Measurements from ENCODE around the gene CCKAR. TPM values are rescaled to one million over a fixed set of nuclear protein-coding genes. Genes with fewer than 3 reads are reported as not detected.

CCKAR gene
- total and polyA plus RNA-seq, 10 of the 15 experiments (the other 5 are each of a cell fraction or from before 2014, with no cell fraction given): not detected

- H3K9ac ChIP-seq (ENCODE audit: control insufficient read depth, insufficient read depth, low read length): no peak overlapping the region
- intact Hi-C loops (cut with micrococcal nuclease; ENCODE audit: unreplicated experiment) (no loop called here), in situ Hi-C loops (cut with MboI) (no loop called here)
- POLR2A ChIA-PET: no interaction called here
- RAD21 ChIA-PET (ENCODE audit: unreplicated experiment): no interaction called here
- TF ChIP-seq JUND (IDR thresholded peaks at IDR 0.05; ENCODE audit: low read depth, low read length) (no peak), LARP7 (IDR thresholded peaks at IDR 0.05) (no peak), CEBPZ (IDR thresholded peaks at IDR 0.05; ENCODE audit: low read depth, low read length) (no peak), MEF2A (IDR thresholded peaks at IDR 0.05; ENCODE audit: insufficient read depth, low read depth, low read length) (no peak), CBX3 (IDR thresholded peaks at IDR 0.05; ENCODE audit: borderline replicate concordance, low read depth) (no peak), PAX5 (IDR thresholded peaks at IDR 0.05; ENCODE audit: borderline replicate concordance, low read depth, low read length) (no peak), POLR2A (IDR thresholded peaks at IDR 0.05; ENCODE audit: low read depth, low read length) (no peak), CHD4 (IDR thresholded peaks at IDR 0.05) (no peak), ZBTB11 (CRISPR knock-in tag; IDR thresholded peaks at IDR 0.05) (no peak), SKIL (IDR thresholded peaks at IDR 0.05; ENCODE audit: low read depth, poor library complexity, severe bottlenecking) (no peak), IRF3 (IDR thresholded peaks at IDR 0.05) (no peak)
- no peaks in the 10 kb centered on the region for H3K4me1 ChIP-seq (ENCODE audit: control insufficient read depth, insufficient read depth, low read length)
- no peaks in the 10 kb centered on the region for H4K20me1 ChIP-seq (ENCODE audit: control insufficient read depth, insufficient read depth)
- no peak overlapping the region for H3K4me3 ChIP-seq
- no peak overlapping the region for H3K27ac ChIP-seq (ENCODE audit: control insufficient read depth, insufficient read depth)
- no peaks in the 10 kb centered on the region for H3K9me3 ChIP-seq (replicated peaks; ENCODE audit: control insufficient read depth, insufficient read depth, low read length)
- WGBS (ENCODE audit: insufficient coverage, insufficient replicate concordance, low lambda C conversion rate, missing lambda C conversion rate): 41% methylated on average over 5 of the region's 5 CpGs
- H3K79me2 ChIP-seq (ENCODE audit: control insufficient read depth, insufficient read depth, low read length): no peaks in the 10 kb centered on the region
- no peak for ATAC-seq
- FAIRE-seq: no peak
- no peaks in the 10 kb centered on the region for H3K36me3 ChIP-seq (ENCODE audit: control insufficient read depth in 2 of 2, insufficient read depth in 2 of 2, low read length in 1 of 2)
- H3K4me2 ChIP-seq (ENCODE audit: control insufficient read depth, insufficient read depth): no peak overlapping the region
- DNase-seq (ENCODE audit: low read depth, low spot score): no peak
- no peak overlapping the region for H2AFZ ChIP-seq (ENCODE audit: control insufficient read depth, low read depth, low read length)
- no TSS peak for BruUV-seq (replicated peaks)
- SMC1A ChIA-PET (ENCODE audit: uncharacterized antibody, unreplicated experiment): no interaction called here
- CTCF ChIA-PET: no interaction called here
- no peaks in the 10 kb centered on the region for H3K27me3 ChIP-seq (replicated peaks in 1 of 2; ENCODE audit: control insufficient read depth in 2 of 2, insufficient read depth in 2 of 2, low read length in 1 of 2)
Measured at GRCh38 chr4:26503427-26503826, 13.1 kb upstream of the CCKAR start.

Measured in GM12878 (cell line).